ENCODE results near the gene MRPL33. TPM values are rescaled to one million over a fixed set of nuclear protein-coding genes. Genes with fewer than 3 reads are reported as not detected.

Gene MRPL33
- total and polyA plus RNA-seq, 2 experiments from 2014 or later, result 80.5 to 310 TPM

GRCh38 chr2:27795868-27796277 is 24.4 kb downstream of the MRPL33 start (continued):
- no peak for TF ChIP-seq REST (IDR thresholded peaks at IDR 0.05; ENCODE audit: unreplicated experiment)
- no peak for TF ChIP-seq EZH2phosphoT487 (IDR thresholded peaks at IDR 0.05; ENCODE audit: unreplicated experiment)
- no peak for TF ChIP-seq JUNB (IDR thresholded peaks at IDR 0.05; ENCODE audit: unreplicated experiment)
- no peak for TF ChIP-seq STAT1 (IDR thresholded peaks at IDR 0.05; ENCODE audit: unreplicated experiment)
- TF ChIP-seq ETS1 (IDR thresholded peaks at IDR 0.05), result no peak

DNA sequence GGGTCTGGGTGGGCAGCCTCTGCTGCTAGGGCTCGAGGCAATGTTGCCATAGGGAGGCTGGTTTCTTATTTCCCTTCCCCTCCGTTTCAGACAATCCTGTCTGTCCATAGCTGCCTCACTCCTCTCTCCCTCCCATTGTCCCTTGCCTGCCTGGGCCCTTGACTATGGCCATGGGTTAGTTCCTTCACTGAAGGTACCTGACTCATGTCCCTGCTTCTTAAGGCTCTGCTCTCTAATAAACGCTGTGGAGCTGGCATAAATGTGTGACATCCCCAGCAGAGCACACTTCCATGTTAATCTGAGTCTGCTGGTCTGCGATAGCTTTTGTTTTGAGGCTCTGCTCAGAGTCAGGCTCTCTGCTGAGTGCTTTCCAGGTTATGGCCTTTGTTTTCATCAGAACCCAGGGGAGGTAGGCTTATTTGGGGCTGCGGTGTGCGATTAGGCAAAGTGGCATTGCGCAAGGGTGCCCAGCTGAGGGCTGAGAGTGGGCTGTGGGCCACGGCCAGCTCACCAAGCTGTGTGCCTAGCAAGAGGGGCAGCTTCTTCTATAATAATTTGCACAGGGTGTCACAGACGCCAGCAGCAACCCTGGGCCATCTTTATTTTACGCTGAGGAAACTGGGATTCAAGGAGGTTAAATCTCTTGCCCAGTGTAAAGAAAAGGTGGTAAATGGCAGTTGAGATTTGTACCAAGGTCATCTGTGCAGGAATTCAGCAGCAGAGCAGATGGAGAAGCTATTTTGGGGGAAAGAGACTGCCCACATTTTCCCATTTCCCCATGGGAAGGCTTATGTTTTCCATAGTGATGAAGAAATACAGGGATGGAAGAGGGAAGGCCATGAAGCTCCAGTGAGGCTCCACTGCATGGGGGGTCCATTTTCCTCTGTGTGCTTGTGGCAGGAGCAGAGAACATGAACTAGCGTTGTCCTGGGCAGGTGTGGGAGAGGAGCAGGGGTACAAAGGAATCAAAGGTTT is 25.6 kb downstream of the MRPL33 start:
- TF ChIP-seq JUNB (IDR thresholded peaks at IDR 0.05; ENCODE audit: unreplicated experiment), result no peak
- TF ChIP-seq EZH2phosphoT487 (IDR thresholded peaks at IDR 0.05; ENCODE audit: unreplicated experiment), result no peak
- no peak for TF ChIP-seq REST (IDR thresholded peaks at IDR 0.05; ENCODE audit: unreplicated experiment)
- TF ChIP-seq, protein P1, sequence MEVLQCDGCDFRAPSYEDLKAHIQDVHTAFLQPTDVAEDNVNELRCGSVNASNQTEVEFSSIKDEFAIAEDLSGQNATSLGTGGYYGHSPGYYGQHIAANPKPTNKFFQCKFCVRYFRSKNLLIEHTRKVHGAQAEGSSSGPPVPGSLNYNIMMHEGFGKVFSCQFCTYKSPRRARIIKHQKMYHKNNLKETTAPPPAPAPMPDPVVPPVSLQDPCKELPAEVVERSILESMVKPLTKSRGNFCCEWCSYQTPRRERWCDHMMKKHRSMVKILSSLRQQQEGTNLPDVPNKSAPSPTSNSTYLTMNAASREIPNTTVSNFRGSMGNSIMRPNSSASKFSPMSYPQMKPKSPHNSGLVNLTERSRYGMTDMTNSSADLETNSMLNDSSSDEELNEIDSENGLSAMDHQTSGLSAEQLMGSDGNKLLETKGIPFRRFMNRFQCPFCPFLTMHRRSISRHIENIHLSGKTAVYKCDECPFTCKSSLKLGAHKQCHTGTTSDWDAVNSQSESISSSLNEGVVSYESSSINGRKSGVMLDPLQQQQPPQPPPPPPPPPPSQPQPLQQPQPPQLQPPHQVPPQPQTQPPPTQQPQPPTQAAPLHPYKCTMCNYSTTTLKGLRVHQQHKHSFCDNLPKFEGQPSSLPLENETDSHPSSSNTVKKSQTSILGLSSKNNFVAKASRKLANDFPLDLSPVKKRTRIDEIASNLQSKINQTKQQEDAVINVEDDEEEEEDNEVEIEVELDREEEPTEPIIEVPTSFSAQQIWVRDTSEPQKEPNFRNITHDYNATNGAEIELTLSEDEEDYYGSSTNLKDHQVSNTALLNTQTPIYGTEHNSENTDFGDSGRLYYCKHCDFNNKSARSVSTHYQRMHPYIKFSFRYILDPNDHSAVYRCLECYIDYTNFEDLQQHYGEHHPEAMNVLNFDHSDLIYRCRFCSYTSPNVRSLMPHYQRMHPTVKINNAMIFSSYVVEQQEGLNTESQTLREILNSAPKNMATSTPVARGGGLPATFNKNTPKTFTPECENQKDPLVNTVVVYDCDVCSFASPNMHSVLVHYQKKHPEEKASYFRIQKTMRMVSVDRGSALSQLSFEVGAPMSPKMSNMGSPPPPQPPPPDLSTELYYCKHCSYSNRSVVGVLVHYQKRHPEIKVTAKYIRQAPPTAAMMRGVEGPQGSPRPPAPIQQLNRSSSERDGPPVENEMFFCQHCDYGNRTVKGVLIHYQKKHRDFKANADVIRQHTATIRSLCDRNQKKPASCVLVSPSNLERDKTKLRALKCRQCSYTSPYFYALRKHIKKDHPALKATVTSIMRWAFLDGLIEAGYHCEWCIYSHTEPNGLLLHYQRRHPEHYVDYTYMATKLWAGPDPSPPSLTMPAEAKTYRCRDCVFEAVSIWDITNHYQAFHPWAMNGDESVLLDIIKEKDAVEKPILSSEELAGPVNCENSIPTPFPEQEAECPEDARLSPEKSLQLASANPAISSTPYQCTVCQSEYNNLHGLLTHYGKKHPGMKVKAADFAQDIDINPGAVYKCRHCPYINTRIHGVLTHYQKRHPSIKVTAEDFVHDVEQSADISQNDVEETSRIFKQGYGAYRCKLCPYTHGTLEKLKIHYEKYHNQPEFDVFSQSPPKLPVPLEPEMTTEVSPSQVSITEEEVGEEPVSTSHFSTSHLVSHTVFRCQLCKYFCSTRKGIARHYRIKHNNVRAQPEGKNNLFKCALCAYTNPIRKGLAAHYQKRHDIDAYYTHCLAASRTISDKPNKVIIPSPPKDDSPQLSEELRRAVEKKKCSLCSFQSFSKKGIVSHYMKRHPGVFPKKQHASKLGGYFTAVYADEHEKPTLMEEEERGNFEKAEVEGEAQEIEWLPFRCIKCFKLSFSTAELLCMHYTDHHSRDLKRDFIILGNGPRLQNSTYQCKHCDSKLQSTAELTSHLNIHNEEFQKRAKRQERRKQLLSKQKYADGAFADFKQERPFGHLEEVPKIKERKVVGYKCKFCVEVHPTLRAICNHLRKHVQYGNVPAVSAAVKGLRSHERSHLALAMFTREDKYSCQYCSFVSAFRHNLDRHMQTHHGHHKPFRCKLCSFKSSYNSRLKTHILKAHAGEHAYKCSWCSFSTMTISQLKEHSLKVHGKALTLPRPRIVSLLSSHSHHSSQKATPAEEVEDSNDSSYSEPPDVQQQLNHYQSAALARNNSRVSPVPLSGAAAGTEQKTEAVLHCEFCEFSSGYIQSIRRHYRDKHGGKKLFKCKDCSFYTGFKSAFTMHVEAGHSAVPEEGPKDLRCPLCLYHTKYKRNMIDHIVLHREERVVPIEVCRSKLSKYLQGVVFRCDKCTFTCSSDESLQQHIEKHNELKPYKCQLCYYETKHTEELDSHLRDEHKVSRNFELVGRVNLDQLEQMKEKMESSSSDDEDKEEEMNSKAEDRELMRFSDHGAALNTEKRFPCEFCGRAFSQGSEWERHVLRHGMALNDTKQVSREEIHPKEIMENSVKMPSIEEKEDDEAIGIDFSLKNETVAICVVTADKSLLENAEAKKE (CRISPR knock-in tag; IDR thresholded peaks at IDR 0.05), result no peak
- TF ChIP-seq ZNF331 (CRISPR knock-in tag; IDR thresholded peaks at IDR 0.05; ENCODE audit: low read depth), result no peak
- no peaks in the 10 kb centered on the region for H3K36me3 ChIP-seq (ENCODE audit: insufficient read depth)
- H3K36me3 Mint-ChIP-seq (ENCODE audit: low read depth), result no peaks in the 10 kb centered on the region
- no peaks in the 10 kb centered on the region for H3K79me2 ChIP-seq (replicated peaks; ENCODE audit: insufficient read depth)
- H3K4me3 ChIP-seq, result no peak overlapping the region
- no peak overlapping the region for H3K27ac ChIP-seq (ENCODE audit: low read depth)
- no peaks in the 10 kb centered on the region; the same call in 2 of the 3 replicates for H3K9me3 Mint-ChIP-seq
- no peaks in the 10 kb centered on the region for H3K4me1 ChIP-seq (ENCODE audit: insufficient read depth)
- DNase-seq (ENCODE audit: low spot score), result no peak
- no peaks in the 10 kb centered on the region for H3K27me3 ChIP-seq (ENCODE audit: insufficient read depth)
- peaks cover 5% of the 10 kb centered on the region for H3K27me3 Mint-ChIP-seq (ENCODE audit: insufficient read depth, low read depth, poor library complexity)
- no peak overlapping the region for H3K4me3 Mint-ChIP-seq
- no peak for ATAC-seq
- no peak overlapping the region for H2AFZ ChIP-seq
- no peak overlapping the region for H3K27ac Mint-ChIP-seq
- H3F3A ChIP-seq (replicated peaks; ENCODE audit: low read depth), result no peaks in the 10 kb centered on the region
- H3K9me2 ChIP-seq (ENCODE audit: insufficient read depth), result no peaks in the 10 kb centered on the region
- H4K20me1 ChIP-seq (replicated peaks; ENCODE audit: insufficient read depth), result no peaks in the 10 kb centered on the region
- H3K4me2 ChIP-seq, result no peak overlapping the region
- no peaks in the 10 kb centered on the region for H3K4me1 Mint-ChIP-seq
